ENCODE data around the gene C1orf232. TPM values are rescaled to one million over a fixed set of nuclear protein-coding genes. Genes with fewer than 3 reads are reported as not detected.

C1orf232 gene
- total RNA-seq (2022; extraction: Qiagen RNA extraction), result not detected in 5 replicates

GRCh38 chr1:26168410-26169197 lies at the start of gene C1orf232:
Gene C1orf232, minus strand, starts transcription at chr1:26168963. Its CDS starts 464 bp downstream, at chr1:26168499.

GRCh38 chr1:26190373-26190987 lies 21.7 kb upstream of the C1orf232 start, which contains the start of gene CATSPER4:
Gene CATSPER4, plus strand, starts transcription at chr1:26190602. Its CDS starts 26 bp downstream, at chr1:26190628.

GRCh38 chr1:26177182-26177684 lies 8.5 kb upstream of the C1orf232 start, which contains the start of gene CNKSR1:
Gene CNKSR1, plus strand, starts transcription at chr1:26177491. Its CDS starts 57 bp downstream, at chr1:26177548.

GRCh38 chr1:26171084-26172072 lies 2.6 kb upstream of the C1orf232 start, which contains the start of gene ZNF593OS:
Gene ZNF593OS, minus strand, starts transcription at chr1:26171832. Its CDS starts 171 bp downstream, at chr1:26171661.

GRCh38 chr1:26169669-26170471 lies 1.1 kb upstream of the C1orf232 start, which contains the start of gene ZNF593:
Gene ZNF593, plus strand, starts transcription at chr1:26169908. Its CDS starts 76 bp downstream, at chr1:26169984.

GRCh38 chr1:26158908-26159742 lies 9.6 kb downstream of the C1orf232 start, which contains the start of gene FAM110D:
Gene FAM110D, plus strand, starts transcription at chr1:26159079. Its CDS starts 2,213 bp downstream, at chr1:26161292.

Other genes with a start within 250 kb of the C1orf232 start
- 7.5 to 9.6 TPM (median 7.6 TPM) in 5 replicates for gene PAFAH2, start 170.9 kb downstream of the C1orf232 start, total RNA-seq (2022; extraction: Qiagen RNA extraction)
- 0.01 to 0.04 TPM in 2 of 5 replicates, not detected in the others for gene EXTL1, start 147.2 kb downstream of the C1orf232 start, total RNA-seq (2022; extraction: Qiagen RNA extraction)
- gene SLC30A2, start 122.8 kb downstream of the C1orf232 start, total RNA-seq (2022; extraction: Qiagen RNA extraction), result 0.03 to 0.10 TPM (median 0.09 TPM) in 5 replicates
- 0.08 to 0.17 TPM (median 0.13 TPM) in 5 replicates for gene TRIM63, start 101.3 kb downstream of the C1orf232 start, total RNA-seq (2022; extraction: Qiagen RNA extraction)
- 1.5 to 2.0 TPM (median 1.9 TPM) in 5 replicates for gene PDIK1L, start 57.1 kb downstream of the C1orf232 start, total RNA-seq (2022; extraction: Qiagen RNA extraction)
- 0.03 to 0.07 TPM (median 0.07 TPM) in 3 of 5 replicates, not detected in the others for gene FAM110D, start 9.9 kb downstream of the C1orf232 start, total RNA-seq (2022; extraction: Qiagen RNA extraction)
- 48.0 to 76.8 TPM (median 69.5 TPM) in 5 replicates for gene ZNF593, start 945 bp upstream of the C1orf232 start, total RNA-seq (2022; extraction: Qiagen RNA extraction)
- gene ZNF593OS, start 2.9 kb upstream of the C1orf232 start, total RNA-seq (2022; extraction: Qiagen RNA extraction), result 0.09 to 0.47 TPM in 2 of 5 replicates, not detected in the others
- gene CNKSR1, start 8.5 kb upstream of the C1orf232 start, total RNA-seq (2022; extraction: Qiagen RNA extraction), result 0.18 to 0.37 TPM (median 0.33 TPM) in 5 replicates
- gene CATSPER4, start 21.6 kb upstream of the C1orf232 start, total RNA-seq (2022; extraction: Qiagen RNA extraction), result not detected in 5 replicates
- 12.2 to 14.6 TPM (median 13.0 TPM) in 5 replicates for gene CEP85, start 65.2 kb upstream of the C1orf232 start, total RNA-seq (2022; extraction: Qiagen RNA extraction)
- 108 to 164 TPM (median 157 TPM) in 5 replicates for gene SH3BGRL3, start 111.1 kb upstream of the C1orf232 start, total RNA-seq (2022; extraction: Qiagen RNA extraction)
- 11.3 to 19.1 TPM (median 18.1 TPM) in 5 replicates for gene UBXN11, start 137.7 kb upstream of the C1orf232 start, total RNA-seq (2022; extraction: Qiagen RNA extraction)
- gene CD52, start 149.0 kb upstream of the C1orf232 start, total RNA-seq (2022; extraction: Qiagen RNA extraction), result not detected in 5 replicates
- 1.2 to 2.6 TPM (median 1.8 TPM) in 5 replicates for gene CRYBG2, start 185.2 kb upstream of the C1orf232 start, total RNA-seq (2022; extraction: Qiagen RNA extraction)
- gene ZNF683, start 203.8 kb upstream of the C1orf232 start, total RNA-seq (2022; extraction: Qiagen RNA extraction), result not detected in 5 replicates
- 0.03 TPM in 1 of 5 replicates, not detected in the others for gene LIN28A, start 241.9 kb upstream of the C1orf232 start, total RNA-seq (2022; extraction: Qiagen RNA extraction)

All from A549 treated with CORT108297 at 1 μM for 4 hours (cell line).